Measurements from ENCODE around the gene RPS17. TPM values are rescaled to one million over a fixed set of nuclear protein-coding genes. Genes with fewer than 3 reads are reported as not detected.
"Not testable (repeated sequence)": the region's sequence is repeated elsewhere in the genome, so short reads cannot be mapped to it uniquely, and the experiment has no call there.

RPS17 gene
- total RNA-seq, 1 donor from 2014 or later, result 707 TPM

- intact Hi-C loops (cut with DNase I), result no loop called here
- no peak for ATAC-seq (ENCODE audit: poor library complexity)
- DNase-seq, result no peak
Measured at GRCh38 chr15:82551646-82552247, 11.5 kb upstream of the RPS17 start.

- no peak for ATAC-seq (ENCODE audit: poor library complexity)
- intact Hi-C loops (cut with DNase I), result loop anchor here (10.0 kb wide), 1 partner anchor 436 kb away; the partner anchor contains the start of gene RAMAC
- no peak for DNase-seq
Measured at GRCh38 chr15:82549199-82549665, 9.0 kb upstream of the RPS17 start.

GRCh38 chr15:82548700-82549099 lies 8.4 kb upstream of the RPS17 start:
- ATAC-seq (ENCODE audit: poor library complexity), result no peak
- intact Hi-C loops (cut with DNase I), result loop anchor here (10.0 kb wide), 1 partner anchor 436 kb away; the partner anchor contains the start of gene RAMAC
- DNase-seq, result no peak

GRCh38 chr15:82545478-82545877 lies 5.2 kb upstream of the RPS17 start:
- intact Hi-C loops (cut with DNase I), result loop anchor here (10.0 kb wide), 1 partner anchor 439 kb away; the partner anchor contains the start of gene RAMAC
- no peak for ATAC-seq (ENCODE audit: poor library complexity)
- no peak for DNase-seq

GRCh38 chr15:82545002-82545401 lies 4.7 kb upstream of the RPS17 start:
- intact Hi-C loops (cut with DNase I), result loop anchor here (10.0 kb wide), 1 partner anchor 440 kb away; the partner anchor contains the start of gene RAMAC
- ATAC-seq (ENCODE audit: poor library complexity) (no peak), DNase-seq (no peak)

- no peak for ATAC-seq (ENCODE audit: poor library complexity)
- intact Hi-C loops (cut with DNase I), result loop anchor here (10.0 kb wide), 1 partner anchor 440 kb away; the partner anchor contains the start of gene RAMAC
- no peak for DNase-seq
Measured at GRCh38 chr15:82544431-82544830, 4.2 kb upstream of the RPS17 start.

GRCh38 chr15:82543160-82543559 lies 2.9 kb upstream of the RPS17 start:
- ATAC-seq (ENCODE audit: poor library complexity), result no peak
- no peak for DNase-seq
- intact Hi-C loops (cut with DNase I), result loop anchor here (10.0 kb wide), 1 partner anchor 442 kb away; the partner anchor contains the start of gene RAMAC

GRCh38 chr15:82540984-82541431 lies 751 bp upstream of the RPS17 start:
- ATAC-seq (ENCODE audit: poor library complexity), result no peak
- DNase-seq, result peak; percentile 37
- intact Hi-C loops (cut with DNase I), result loop anchor here (10.0 kb wide), 1 partner anchor 444 kb away; the partner anchor contains the start of gene RAMAC

GRCh38 chr15:82539691-82540054 lies 584 bp downstream of the RPS17 start:
- ATAC-seq (ENCODE audit: poor library complexity) (peak; percentile 2), DNase-seq (peak; percentile 44)
- intact Hi-C loops (cut with DNase I), result loop anchor here (10.0 kb wide), 1 partner anchor 445 kb away; the partner anchor contains the start of gene RAMAC

- DNase-seq, result peak; percentile 33
- ATAC-seq (ENCODE audit: poor library complexity), result no peak
- intact Hi-C loops (cut with DNase I), result no loop called here
Measured at GRCh38 chr15:82538961-82539690, 1.1 kb downstream of the RPS17 start.

- ATAC-seq (ENCODE audit: poor library complexity), result no peak
- intact Hi-C loops (cut with DNase I), result no loop called here
Measured at GRCh38 chr15:82537351-82537908, 2.8 kb downstream of the RPS17 start.

GRCh38 chr15:82536409-82537350 lies 3.6 kb downstream of the RPS17 start:
- DNase-seq (no peak), ATAC-seq (ENCODE audit: poor library complexity) (no peak)
- intact Hi-C loops (cut with DNase I), result no loop called here

More at GRCh38 chr15:82537351-82537908, 2.8 kb downstream of the RPS17 start:
- DNase-seq, result no peak

GRCh38 chr15:82535566-82536408 lies 4.5 kb downstream of the RPS17 start:
- no peak for ATAC-seq (ENCODE audit: poor library complexity)
- intact Hi-C loops (cut with DNase I), result no loop called here
- DNase-seq, result no peak

- ATAC-seq (ENCODE audit: poor library complexity); intact Hi-C loops (cut with DNase I); DNase-seq: not testable (repeated sequence)
Measured at GRCh38 chr15:82535151-82535550, 5.1 kb downstream of the RPS17 start.

GRCh38 chr15:82534457-82534861 lies 5.8 kb downstream of the RPS17 start:
- ATAC-seq (ENCODE audit: poor library complexity); DNase-seq; intact Hi-C loops (cut with DNase I): not testable (repeated sequence)

- ATAC-seq (ENCODE audit: poor library complexity), result no peak
- DNase-seq, result no peak
- intact Hi-C loops (cut with DNase I), result no loop called here
Measured at GRCh38 chr15:82533801-82534200, 6.5 kb downstream of the RPS17 start.

- DNase-seq, result no peak
- intact Hi-C loops (cut with DNase I), result no loop called here
- ATAC-seq (ENCODE audit: poor library complexity), result no peak
Measured at GRCh38 chr15:82532991-82533481, 7.2 kb downstream of the RPS17 start.
